HepG2 (cell line): ENCODE results near the gene SMYD5. TPM values are rescaled to one million over a fixed set of nuclear protein-coding genes. Genes with fewer than 3 reads are reported as not detected.

ENCODE experiments used
- ATAC-seq: fragments of 200-7000 bp; cut with Tn5 transposase; 3 replicates; pipeline ENCODE4 v1.9.1; 2020; ENCODE audit warnings: mild to moderate bottlenecking, moderate library complexity
- BruUV-seq: library from RNA; stranded (reverse); fragments of 400-500 nt; replicated peaks from 2 replicates; lab custom pipeline; 2021; lab: Mats Ljungman, UMichigan
- CTCF ChIA-PET: fragments of 300-600 bp; formaldehyde crosslinking; extraction: SDS; loops from one replicate; lab custom pipeline; 2021; ENCODE audit warnings: low total read pairs, inconsistent platforms, low intra/inter-chr PET ratio; lab: Yijun Ruan, JAX
- POLR2A ChIA-PET: fragments of 350-600 bp; sonication (Branson Sonifier 250); formaldehyde crosslinking; loops from one replicate; lab custom pipeline; 2020; ENCODE audit warnings: antibody characterized with exemption, inconsistent platforms; lab: Yijun Ruan, JAX
- DNase-seq: peaks from one replicate; pipeline ENCODE4 v3.0.0-alpha.2; 2015; ENCODE audit warnings: low spot score
- FAIRE-seq: peaks from 3 replicates; lab custom pipeline; 2011; peaks lifted over from hg19 to GRCh38; lab: Jason Lieb, UNC
- H2AFZ ChIP-seq: one replicate; pipeline ENCODE4 v1.6.1; 2011; ENCODE audit warnings: low read length, inconsistent platforms
- H3K27ac ChIP-seq: fragments of 300-600 bp; 3 replicates; pipeline ENCODE4 v1.8.0; 2011; ENCODE audit warnings: mixed run types, mild to moderate bottlenecking, mixed read lengths, low read length, inconsistent platforms; ENCODE audit not compliant: insufficient read depth; ENCODE audit errors: extremely low read length
- H3K27me3 ChIP-seq, 2 experiments: fragments of 200-600 bp in 1 of 2; 2 replicates in 1 of 2; 3 replicates in 1 of 2; pipeline versions ENCODE4 v1.6.0 to v1.8.0; 2011; ENCODE audit warnings: low read length in 2 of 2, mild to moderate bottlenecking in 2 of 2, moderate library complexity in 2 of 2, inconsistent platforms in 1 of 2; ENCODE audit not compliant: insufficient read depth in 2 of 2, control insufficient read depth in 1 of 2
- H3K36me3 ChIP-seq, 2 experiments: fragments of 200-600 bp in 1 of 2; replicated peaks in 1 of 2; 2 replicates in 1 of 2; 3 replicates in 1 of 2; pipeline versions ENCODE4 v1.5.1 to v1.8.0; 2011; ENCODE audit warnings: low read length in 2 of 2, inconsistent platforms in 1 of 2; ENCODE audit not compliant: insufficient read depth in 2 of 2, control insufficient read depth in 1 of 2
- H3K4me1 ChIP-seq: 2 replicates; pipeline ENCODE4 v1.5.1; 2012; ENCODE audit warnings: low read length, inconsistent platforms; ENCODE audit not compliant: insufficient read depth
- H3K4me2 ChIP-seq: 2 replicates; pipeline ENCODE4 v1.6.0; 2011; ENCODE audit warnings: low read depth, low read length, inconsistent platforms
- H3K4me3 ChIP-seq, 3 experiments: fragments of 200-600 bp in 1 of 3; sonication (generic), shearing (Covaris generic) in 1 of 3; replicated peaks in 1 of 3; 2 replicates each; pipeline ENCODE4 v1.5.1; 2011 to 2016; ENCODE audit warnings: low read length in 3 of 3, inconsistent platforms in 2 of 3, low read depth in 2 of 3, mild to moderate bottlenecking in 2 of 3, control low read depth in 1 of 3, mixed read lengths in 1 of 3; ENCODE audit not compliant: insufficient read depth in 1 of 3
- H3K79me2 ChIP-seq: one replicate; pipeline ENCODE4 v1.6.1; 2011; ENCODE audit warnings: low read length, inconsistent platforms; ENCODE audit not compliant: insufficient read depth
- H3K9ac ChIP-seq: 2 replicates; pipeline ENCODE4 v1.6.0; 2011; ENCODE audit warnings: mild to moderate bottlenecking, low read depth, low read length, inconsistent platforms; ENCODE audit not compliant: insufficient read depth
- H3K9me3 ChIP-seq: 2 replicates; pipeline ENCODE4 v1.5.1; 2012; ENCODE audit warnings: mild to moderate bottlenecking, low read length
- H4K20me1 ChIP-seq: 2 replicates; pipeline ENCODE4 v1.6.0; 2011; ENCODE audit warnings: inconsistent platforms, mild to moderate bottlenecking, low read length, moderate library complexity; ENCODE audit not compliant: insufficient read depth
- CHD4 ChIP-seq: fragments of 200-600 bp; sonication (generic); IDR thresholded peaks from 2 replicates; pipeline ENCODE4 v1.7.0; 2017; ENCODE audit warnings: mild to moderate bottlenecking, low read length, borderline replicate concordance
- EHMT2 ChIP-seq: fragments of 200-600 bp; sonication (generic); IDR thresholded peaks from 2 replicates; pipeline ENCODE4 v1.7.0; 2017; ENCODE audit warnings: antibody characterized with exemption, low read depth, low read length, borderline replicate concordance
- ETS1 ChIP-seq: sonication (generic); formaldehyde crosslinking; IDR thresholded peaks from 2 replicates; pipeline ENCODE4 v1.4.0; 2020; ENCODE audit warnings: missing genetic modification reagents
- KMT2B ChIP-seq: IDR thresholded peaks from 2 replicates; pipeline ENCODE4 v1.6.1; 2016; ENCODE audit warnings: missing genetic modification reagents, missing compliant biosample characterization
- YEATS4 ChIP-seq: sonication (generic); formaldehyde crosslinking; IDR thresholded peaks from 2 replicates; pipeline ENCODE4 v1.4.0; 2020; ENCODE audit warnings: missing genetic modification reagents, borderline replicate concordance
- ZNF513 ChIP-seq: sonication (generic); formaldehyde crosslinking; conservative IDR thresholded peaks from 2 replicates; pipeline ENCODE4 v1.5.0; 2020; ENCODE audit warnings: missing genetic modification reagents
- WGBS: methylation state at CpG from one replicate; pipeline ENCODE4 v1.1.6; 2017; ENCODE audit warnings: low lambda C conversion rate; 5-methylcytosine and 5-hydroxymethylcytosine counted together
- in situ Hi-C: cut with HindIII; loops from 2 replicates; pipeline ENCODE4 v1.10.0; 2017; ENCODE audit warnings: low pct_unique_long_range_greater_than_20kb; ENCODE audit not compliant: extremely low pct_ligation_motif_present
- intact Hi-C: fragments of 100-400 bp; cut with micrococcal nuclease; formaldehyde crosslinking; loops from one replicate; pipeline ENCODE4 v1.10.0; 2022; ENCODE audit not compliant: unreplicated experiment
- polyA plus RNA-seq, 8 experiments: library from polyadenylated mRNA; depleted of rRNA in 3 of 8; stranded (reverse) in 7 of 8; unstranded in 1 of 8; fragments of >200 nt; fragmentation: Illumina TruSeq in 4 of 8; extraction: Trizol in 4 of 8; gene quantifications; 2 replicates each; pipeline versions ENCODE4 v1.2.1 to v1.2.3, GENCODE V29; 2011 to 2016; ENCODE audit warnings: low read depth in 4 of 8, missing spikeins in 1 of 8, mixed read lengths in 1 of 8; ENCODE audit not compliant: insufficient read depth in 1 of 8
- total RNA-seq, 5 experiments: library from RNA; depleted of rRNA; stranded (reverse); fragments of >200 nt; fragmentation: Illumina TruSeq; extraction: Trizol; gene quantifications; 2 replicates each; pipeline ENCODE4 v1.2.3, GENCODE V29; 2016; ENCODE audit warnings: low read depth in 1 of 5
- TF ChIP-seq, protein P1 (sequence below): fragments of 450-650 bp; IDR thresholded peaks from 2 replicates; pipeline ENCODE4 v1.6.1; 2017; ENCODE audit warnings: mild to moderate bottlenecking
- TF ChIP-seq, protein P2 (sequence below): sonication (generic); formaldehyde crosslinking; IDR thresholded peaks from 2 replicates; pipeline ENCODE4 v1.5.0; 2020; ENCODE audit warnings: mild to moderate bottlenecking, missing genetic modification reagents, borderline replicate concordance

The SMYD5 gene
- total and polyA plus RNA-seq, 2 of the 13 experiments (the other 11 are each of a cell fraction or from before 2014, with no cell fraction given), result 55.8 to 70.4 TPM

DNA sequence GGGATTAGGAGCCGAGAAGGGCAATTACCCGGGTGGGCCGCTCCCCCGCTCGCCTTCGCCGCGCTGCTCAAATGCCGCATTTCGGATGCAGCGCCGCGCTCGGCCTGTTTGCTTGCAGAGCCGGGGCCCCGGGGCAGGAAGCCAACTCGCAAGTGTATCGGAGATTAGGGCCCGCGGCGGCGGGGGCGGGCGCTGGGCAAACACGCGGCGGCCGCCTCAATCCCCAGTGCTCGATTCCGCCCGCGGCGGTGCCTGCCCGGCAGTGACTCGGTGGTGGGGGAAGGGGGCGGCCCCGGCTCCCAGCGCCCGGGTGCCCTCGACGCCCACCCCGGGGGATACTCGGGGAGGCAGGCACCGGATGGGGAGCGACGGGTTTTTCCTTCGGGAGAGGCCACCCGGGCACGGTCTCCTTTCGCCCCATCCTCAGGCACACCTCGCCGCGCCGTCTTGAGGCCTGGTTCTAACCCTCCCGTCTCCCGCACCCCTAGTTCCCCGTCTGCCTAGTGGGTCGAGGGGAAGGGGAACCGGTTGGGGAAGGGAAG, 38.3 kb upstream of the SMYD5 start (continued):
- TF ChIP-seq ETS1 (CRISPR knock-in tag), result no peak

- Histone ChIP-seq H3K9me3 (no peaks in the 10 kb centered on the region), H3K27ac (no peak overlapping the region), H3K4me1 (peaks cover 48% of the 10 kb centered on the region), H4K20me1 (no peaks in the 10 kb centered on the region), H3K4me3 (peak overlapping the region; percentile 57 to 77 (median 59)), H3K79me2 (no peaks in the 10 kb centered on the region), H3K36me3 (no peaks in the 10 kb centered on the region), H3K9ac (peak overlapping the region; percentile 9; the same call in 1 of the 2 replicates), H2AFZ (no peak overlapping the region), H3K27me3 (peaks cover 8 to 61% of the 10 kb centered on the region in 2 experiments), H3K4me2 (peak overlapping the region; percentile 86)
- WGBS, result 11% methylated on average over 26 of the region's 31 CpGs
- in situ Hi-C loops (loop anchor here (5.0 kb wide), 2 partner anchors 36 to 284 kb away; partner anchors contain the start of gene SMYD5), intact Hi-C loops (loop anchor here (5.0 kb wide), 2 partner anchors 86 to 184 kb away; no protein-coding TSS in a partner anchor)
- ChIA-PET POLR2A (interaction anchor here (1.0 to 2.6 kb wide), 9 partner anchors 11 to 283 kb away, joined by 5 to 43 read pairs (median 7); partner anchors contain the start of genes CCT7, PRADC1, SFXN5 and SMYD5), CTCF (interaction anchor here (0.7 to 4.0 kb wide), 9 partner anchors 13 to 289 kb away, joined by 3 to 74 read pairs (median 8); partner anchors contain the start of genes SMYD5 and SPR)
- FAIRE-seq (no peak), ATAC-seq (peak; percentile 50), DNase-seq (peak; percentile 47)
- BruUV-seq, result no TSS peak
- TF ChIP-seq ZNF513 (no peak), CHD4 (no peak), EHMT2 (no peak), YEATS4 (CRISPR knock-in tag) (0 out of 2 replicates have a peak, but pooled peaks have one; percentile 10), KMT2B (CRISPR knock-in tag) (0 out of 2 replicates have a peak, but pooled peaks have one; percentile 8)
- TF ChIP-seq, protein P1, sequence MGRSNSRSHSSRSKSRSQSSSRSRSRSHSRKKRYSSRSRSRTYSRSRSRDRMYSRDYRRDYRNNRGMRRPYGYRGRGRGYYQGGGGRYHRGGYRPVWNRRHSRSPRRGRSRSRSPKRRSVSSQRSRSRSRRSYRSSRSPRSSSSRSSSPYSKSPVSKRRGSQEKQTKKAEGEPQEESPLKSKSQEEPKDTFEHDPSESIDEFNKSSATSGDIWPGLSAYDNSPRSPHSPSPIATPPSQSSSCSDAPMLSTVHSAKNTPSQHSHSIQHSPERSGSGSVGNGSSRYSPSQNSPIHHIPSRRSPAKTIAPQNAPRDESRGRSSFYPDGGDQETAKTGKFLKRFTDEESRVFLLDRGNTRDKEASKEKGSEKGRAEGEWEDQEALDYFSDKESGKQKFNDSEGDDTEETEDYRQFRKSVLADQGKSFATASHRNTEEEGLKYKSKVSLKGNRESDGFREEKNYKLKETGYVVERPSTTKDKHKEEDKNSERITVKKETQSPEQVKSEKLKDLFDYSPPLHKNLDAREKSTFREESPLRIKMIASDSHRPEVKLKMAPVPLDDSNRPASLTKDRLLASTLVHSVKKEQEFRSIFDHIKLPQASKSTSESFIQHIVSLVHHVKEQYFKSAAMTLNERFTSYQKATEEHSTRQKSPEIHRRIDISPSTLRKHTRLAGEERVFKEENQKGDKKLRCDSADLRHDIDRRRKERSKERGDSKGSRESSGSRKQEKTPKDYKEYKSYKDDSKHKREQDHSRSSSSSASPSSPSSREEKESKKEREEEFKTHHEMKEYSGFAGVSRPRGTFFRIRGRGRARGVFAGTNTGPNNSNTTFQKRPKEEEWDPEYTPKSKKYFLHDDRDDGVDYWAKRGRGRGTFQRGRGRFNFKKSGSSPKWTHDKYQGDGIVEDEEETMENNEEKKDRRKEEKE, result no peak
- TF ChIP-seq, protein P2, sequence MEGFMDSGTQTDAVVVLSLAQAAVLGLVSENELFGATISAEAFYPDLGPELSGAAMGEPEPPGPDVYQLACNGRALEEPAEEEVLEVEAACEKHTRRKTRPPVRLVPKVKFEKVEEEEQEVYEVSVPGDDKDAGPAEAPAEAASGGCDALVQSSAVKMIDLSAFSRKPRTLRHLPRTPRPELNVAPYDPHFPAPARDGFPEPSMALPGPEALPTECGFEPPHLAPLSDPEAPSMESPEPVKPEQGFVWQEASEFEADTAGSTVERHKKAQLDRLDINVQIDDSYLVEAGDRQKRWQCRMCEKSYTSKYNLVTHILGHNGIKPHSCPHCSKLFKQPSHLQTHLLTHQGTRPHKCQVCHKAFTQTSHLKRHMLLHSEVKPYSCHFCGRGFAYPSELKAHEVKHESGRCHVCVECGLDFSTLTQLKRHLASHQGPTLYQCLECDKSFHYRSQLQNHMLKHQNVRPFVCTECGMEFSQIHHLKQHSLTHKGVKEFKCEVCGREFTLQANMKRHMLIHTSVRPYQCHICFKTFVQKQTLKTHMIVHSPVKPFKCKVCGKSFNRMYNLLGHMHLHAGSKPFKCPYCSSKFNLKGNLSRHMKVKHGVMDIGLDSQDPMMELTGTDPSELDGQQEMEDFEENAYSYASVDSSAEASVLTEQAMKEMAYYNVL (CRISPR knock-in tag), result 0 out of 2 replicates have a peak, but pooled peaks have one; percentile 32
These were observed 37.7 kb upstream of the SMYD5 start for GRCh38 chr2:73176205-73176880.
